Muscle of leg (tissue), 11 donors: ENCODE measurements around the gene IDH2. TPM values are rescaled to one million over a fixed set of nuclear protein-coding genes. Genes with fewer than 3 reads are reported as not detected.

Experiments used
- DNase-seq: peaks from one replicate; pipeline ENCODE4 v3.0.0; 2013
- H3K27ac ChIP-seq: one replicate; pipeline ENCODE4 v1.5.1; 2013; ENCODE audit warnings: mild to moderate bottlenecking, low read length, control low read depth
- H3K27me3 ChIP-seq: one replicate; pipeline ENCODE4 v1.6.1; 2013; ENCODE audit warnings: low read length; ENCODE audit not compliant: control insufficient read depth, insufficient read depth
- H3K36me3 ChIP-seq: one replicate; pipeline ENCODE4 v1.6.1; 2013; ENCODE audit warnings: low read length; ENCODE audit not compliant: control insufficient read depth, insufficient read depth
- H3K4me1 ChIP-seq: one replicate; pipeline ENCODE4 v1.6.1; 2013; ENCODE audit warnings: low read length; ENCODE audit not compliant: control insufficient read depth, insufficient read depth
- H3K4me3 ChIP-seq: one replicate; pipeline ENCODE4 v1.5.1; 2013; ENCODE audit warnings: low read length, control low read depth
- H3K9me3 ChIP-seq: replicated peaks from 2 replicates; pipeline ENCODE4 v1.6.1; 2013; ENCODE audit warnings: low read depth, low read length; ENCODE audit not compliant: control insufficient read depth
- WGBS: methylation state at CpG from one replicate; pipeline ENCODE4 v1.1.5; 2013; ENCODE audit warnings: missing lambda C conversion rate; ENCODE audit not compliant: insufficient coverage; 5-methylcytosine and 5-hydroxymethylcytosine counted together
- polyA plus RNA-seq, 8 donors: library from polyadenylated mRNA; unstranded; fragments of 120-200 nt; gene quantifications; one replicate each; pipeline versions ENCODE4 v1.2.1 to v1.2.3, GENCODE V29; 2013; ENCODE audit warnings: inconsistent platforms in 1 of 8, low replicate concordance in 1 of 8; ENCODE audit not compliant: insufficient read length in 8 of 8, insufficient read depth in 1 of 8
- total RNA-seq: library from RNA; stranded (reverse); fragments of 120-200 nt; gene quantifications from one replicate; pipeline ENCODE4 v1.2.4, GENCODE V29; 2013

Gene IDH2
- total and polyA plus RNA-seq, 9 donors = 215 to 286 (median 259) TPM

DNA sequence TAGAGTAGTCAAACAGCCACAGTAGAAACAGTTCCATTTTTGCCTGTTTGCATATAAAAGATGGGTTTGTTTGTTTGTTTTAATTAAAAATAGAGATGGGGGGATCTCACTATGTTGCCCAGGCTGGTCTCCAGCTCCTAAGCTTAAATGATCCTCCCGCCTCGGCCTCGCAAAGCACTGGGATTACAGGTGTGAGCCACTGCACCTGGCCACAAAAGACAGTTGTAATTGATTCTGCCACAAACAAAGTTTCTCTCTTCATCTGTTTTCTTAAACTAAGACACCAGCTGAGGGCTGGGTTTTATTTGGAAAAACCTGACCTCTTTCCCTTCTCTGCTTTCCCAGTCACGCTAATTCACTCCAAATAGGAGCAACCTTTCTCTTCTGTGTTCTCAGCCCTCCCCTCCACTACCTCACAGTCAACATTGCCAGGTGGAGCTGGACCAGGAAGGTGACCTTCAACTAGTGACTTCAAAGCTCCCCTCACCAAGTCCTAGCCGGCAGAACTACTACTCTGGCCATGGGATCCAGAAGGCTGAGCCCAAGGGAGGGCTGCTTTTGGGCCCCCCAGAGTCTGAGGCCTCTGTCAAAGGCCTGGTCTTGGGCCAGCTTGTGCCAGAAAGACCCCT, 1.5 kb upstream of the IDH2 start:
- no peaks in the 10 kb centered on the region for H3K9me3 ChIP-seq
- peaks cover 48% of the 10 kb centered on the region for H3K4me1 ChIP-seq
- DNase-seq = no peak
- no peaks in the 10 kb centered on the region for H3K27me3 ChIP-seq
- 89% methylated on average over 5 of the region's 5 CpGs for WGBS
- no peak overlapping the region for H3K27ac ChIP-seq
- H3K36me3 ChIP-seq = no peaks in the 10 kb centered on the region
- H3K4me3 ChIP-seq = no peak overlapping the region

DNA sequence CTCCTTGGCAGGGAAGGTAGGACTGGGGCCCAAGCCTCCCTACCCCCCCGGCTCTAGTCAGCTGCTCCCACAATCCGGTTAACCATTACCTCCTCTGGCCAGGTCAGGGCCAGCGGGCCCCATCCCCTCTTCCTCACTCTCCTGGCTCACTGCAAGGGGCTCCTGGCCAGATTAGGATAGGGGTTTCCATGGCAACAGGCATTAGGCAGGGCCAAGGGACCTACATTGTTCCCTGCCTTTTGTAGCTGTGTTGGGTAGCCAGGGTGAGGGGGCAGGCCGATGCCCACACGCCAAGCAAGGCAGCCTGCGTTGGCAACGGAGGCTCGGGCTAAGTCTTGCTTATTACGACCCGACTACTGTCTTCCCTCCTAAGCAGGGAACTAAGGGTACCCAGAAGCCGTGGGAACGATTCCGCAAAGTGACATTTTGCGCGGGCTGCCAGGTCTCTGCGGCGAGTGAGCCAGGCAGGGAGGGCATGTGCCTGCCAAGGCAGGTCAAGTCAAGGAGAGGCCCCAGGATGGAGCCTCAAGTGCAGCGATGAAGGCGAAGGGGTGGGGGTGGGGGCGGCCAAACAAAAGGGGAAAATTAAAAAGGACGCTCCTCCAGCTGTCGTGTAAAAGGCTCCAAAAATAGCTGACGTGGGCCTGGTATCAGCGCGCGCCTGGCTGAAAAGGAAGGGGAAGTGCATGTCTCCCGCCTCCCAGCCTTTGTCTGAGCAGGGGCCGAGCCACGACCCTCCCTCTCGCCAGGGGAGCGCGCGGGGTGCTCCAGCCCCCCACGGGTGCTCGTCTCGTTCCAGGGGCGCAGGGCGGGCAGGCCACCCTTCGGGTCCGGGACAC, 919 bp downstream of the IDH2 start:
- no peaks in the 10 kb centered on the region for H3K36me3 ChIP-seq
- H3K27ac ChIP-seq = peak overlapping the region; percentile 91
- H3K27me3 ChIP-seq = no peaks in the 10 kb centered on the region
- H3K4me1 ChIP-seq = peaks cover 54% of the 10 kb centered on the region
- 2% methylated on average over 36 of the region's 40 CpGs for WGBS
- DNase-seq = peak; percentile 84
- no peaks in the 10 kb centered on the region for H3K9me3 ChIP-seq
- H3K4me3 ChIP-seq = peak overlapping the region; percentile 71

DNA sequence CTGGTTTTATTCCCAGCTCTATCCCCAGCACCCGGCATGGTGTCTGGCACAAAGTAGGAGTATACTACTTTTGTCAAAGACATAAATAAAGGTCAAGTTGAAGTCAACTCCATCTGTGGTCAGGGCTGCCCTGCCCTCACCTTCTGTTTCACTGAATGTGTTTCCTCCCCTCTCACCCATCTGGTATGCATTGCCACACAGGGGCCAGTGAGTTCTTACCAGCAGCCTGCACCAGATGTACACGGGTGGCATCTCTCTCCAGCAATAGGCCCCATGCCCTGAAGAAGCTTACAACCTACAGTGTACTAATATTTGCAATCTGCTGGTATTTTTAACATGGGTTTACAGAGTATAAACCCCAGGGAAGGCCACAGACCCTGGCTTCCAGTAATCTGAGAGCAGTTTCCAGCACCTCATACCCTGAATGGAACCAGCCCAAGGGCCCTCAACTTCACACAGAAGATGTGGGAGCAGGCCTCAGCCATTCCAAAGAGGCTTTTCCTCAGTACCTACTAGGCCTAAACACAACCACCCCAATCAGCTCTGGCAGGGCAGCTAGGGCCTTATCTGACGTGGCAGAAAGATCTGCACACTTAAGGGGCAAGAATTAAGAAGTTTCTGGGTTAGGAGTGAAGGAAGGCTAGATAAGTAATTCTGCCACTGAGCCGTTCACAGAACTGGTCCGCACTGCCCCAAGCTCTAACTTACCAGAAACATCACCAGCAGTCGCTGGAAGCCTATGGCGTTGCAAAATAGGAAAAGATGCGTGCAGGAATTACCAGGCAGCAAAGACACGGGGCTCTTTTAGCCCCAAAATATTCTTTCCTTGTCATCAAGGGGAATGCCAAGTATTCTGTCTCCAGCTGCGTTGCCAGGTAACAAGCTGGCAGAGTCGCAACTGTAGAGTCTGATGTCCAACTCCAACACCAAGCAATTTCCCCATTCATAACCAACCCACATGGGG, 2.1 kb downstream of the IDH2 start:
- Histone ChIP-seq H3K4me1 (peaks cover 56% of the 10 kb centered on the region), H3K27ac (peak overlapping the region; percentile 91), H3K27me3 (no peaks in the 10 kb centered on the region), H3K9me3 (no peaks in the 10 kb centered on the region), H3K4me3 (peak overlapping the region; percentile 71), H3K36me3 (peaks cover 2% of the 10 kb centered on the region)
- peak; percentile 84 for DNase-seq
- WGBS = 52% methylated on average over 5 of the region's 11 CpGs

DNA sequence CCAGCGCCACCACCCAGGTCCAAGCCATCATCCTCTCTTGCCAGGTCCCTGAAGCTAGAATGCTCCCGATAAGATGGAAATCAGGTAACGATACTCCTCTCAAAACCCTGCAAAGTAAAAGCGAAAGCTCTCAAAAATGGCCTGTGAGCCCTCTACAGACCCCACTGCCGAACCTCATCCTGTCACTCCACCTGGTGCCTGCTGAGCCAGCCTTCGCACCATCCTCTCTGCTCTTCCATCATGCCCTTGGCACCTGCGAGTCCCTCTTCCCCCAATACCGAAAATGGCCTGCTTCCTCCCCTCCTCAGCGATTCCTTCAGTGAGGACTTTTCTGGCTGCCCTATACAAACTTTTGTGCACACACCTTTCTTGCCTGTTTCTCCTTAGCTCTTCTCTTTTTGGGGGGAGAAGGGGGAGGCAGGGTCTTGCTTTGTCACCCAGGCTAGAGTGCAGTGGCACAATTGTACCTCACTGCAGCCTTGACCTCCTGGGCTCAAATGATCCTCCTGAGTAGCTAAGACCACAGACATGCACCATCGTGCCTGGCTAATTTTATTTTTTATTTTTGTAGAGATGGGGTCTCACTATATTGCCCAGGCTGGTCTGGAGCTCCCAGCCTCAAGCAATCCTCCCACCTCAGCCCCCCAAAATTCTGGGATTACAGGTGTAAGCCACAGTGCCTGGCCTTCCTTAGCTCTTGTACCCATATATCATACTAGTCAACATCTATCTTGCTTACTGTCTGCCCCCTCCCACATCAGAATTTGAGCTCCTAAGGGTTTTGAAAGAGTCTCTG, 3.0 kb downstream of the IDH2 start:
- H3K4me3 ChIP-seq = no peak overlapping the region
- no peaks in the 10 kb centered on the region for H3K27me3 ChIP-seq
- peak overlapping the region; percentile 91 for H3K27ac ChIP-seq
- H3K9me3 ChIP-seq = no peaks in the 10 kb centered on the region
- no peak for DNase-seq
- WGBS = 86% methylated on average over 8 of the region's 10 CpGs
- peaks cover 53% of the 10 kb centered on the region for H3K4me1 ChIP-seq
- H3K36me3 ChIP-seq = peaks cover 5% of the 10 kb centered on the region

DNA sequence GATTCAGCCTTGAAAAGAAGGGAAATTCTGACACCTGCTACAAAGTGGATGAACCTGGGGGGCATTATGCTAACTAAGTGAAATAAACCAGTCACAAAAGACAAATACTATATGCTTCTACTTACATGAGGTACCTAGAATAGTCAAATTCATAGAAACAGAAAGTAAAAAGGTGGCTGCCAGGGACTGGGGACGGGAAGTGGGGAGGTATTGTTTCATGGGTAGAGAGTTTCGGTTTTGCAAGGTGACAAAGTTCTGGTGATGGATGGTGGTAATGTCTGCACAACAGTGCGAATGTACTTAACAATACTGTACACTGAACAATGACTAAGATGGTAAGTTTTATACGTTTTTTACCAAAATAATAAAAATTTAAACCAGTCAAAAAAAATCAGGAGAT, 4.8 kb downstream of the IDH2 start:
- no peak for DNase-seq
- peaks cover 44% of the 10 kb centered on the region for H3K4me1 ChIP-seq

DNA sequence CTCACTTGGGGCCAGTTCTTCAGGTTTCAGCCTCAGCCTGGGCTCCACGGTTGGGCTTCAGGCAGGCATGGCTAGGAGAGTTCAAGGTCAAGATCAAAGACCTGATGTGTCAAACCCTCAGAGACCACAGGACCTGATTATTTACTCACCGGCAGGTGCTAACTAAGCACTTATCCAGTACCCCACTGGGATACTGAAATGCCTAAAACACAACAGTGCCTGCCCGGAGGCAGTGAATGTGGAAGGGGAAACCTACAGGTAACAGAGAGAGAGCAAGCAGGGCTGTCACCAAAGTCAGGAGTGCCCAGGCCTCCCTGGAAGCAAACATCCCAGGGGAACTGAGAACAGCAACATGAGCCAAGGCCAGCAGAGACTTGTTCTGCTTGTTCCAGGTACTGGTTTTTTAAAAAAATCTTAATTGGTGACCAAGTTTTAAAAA, 6.7 kb downstream of the IDH2 start:
- H3K4me3 ChIP-seq = no peak overlapping the region

More for the DNA sequence above, 4.8 kb downstream of the IDH2 start:
- Histone ChIP-seq H3K27ac (peak overlapping the region; percentile 3), H3K27me3 (no peaks in the 10 kb centered on the region), H3K9me3 (no peaks in the 10 kb centered on the region), H3K4me3 (no peak overlapping the region), H3K36me3 (peaks cover 5% of the 10 kb centered on the region)
- no CpG with 5 or more reads among the region's 4 CpGs for WGBS

DNA sequence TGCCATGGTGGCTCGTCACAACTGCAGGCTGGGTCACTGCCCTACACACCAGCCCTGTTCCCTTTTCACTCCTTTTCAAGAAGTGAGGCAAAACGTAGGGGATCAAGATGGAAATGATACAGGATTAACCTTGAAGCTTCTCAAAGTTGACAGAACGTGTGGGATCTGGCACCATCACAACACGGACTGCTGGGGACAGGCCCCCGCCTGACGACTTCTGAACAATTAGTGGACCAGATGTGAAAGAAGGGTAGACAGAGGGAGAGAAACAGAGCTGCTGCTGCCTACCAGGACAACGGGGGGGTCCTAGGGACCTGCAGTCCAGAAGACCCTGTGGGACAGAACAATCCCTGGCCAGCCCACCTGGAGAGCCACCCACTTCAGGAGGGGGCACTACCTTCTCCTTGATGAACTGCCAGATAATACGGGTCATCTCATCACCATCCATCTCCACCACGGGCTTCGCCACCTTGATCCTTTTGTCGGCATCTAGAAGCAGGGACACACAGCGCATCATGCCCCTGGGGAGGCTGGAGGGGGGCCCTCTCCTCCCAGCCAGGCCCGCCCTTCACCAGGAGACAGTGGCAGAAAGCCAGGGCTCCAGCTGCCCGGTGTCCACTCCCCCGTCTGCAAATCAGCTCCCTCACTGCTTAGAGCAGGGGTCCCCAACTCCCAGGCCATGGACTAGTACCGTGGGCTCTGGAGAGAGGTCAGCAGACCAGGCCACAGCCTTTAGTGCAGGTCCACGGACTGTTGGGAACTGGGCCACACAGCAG, 10.9 kb downstream of the IDH2 start:
- peaks cover 9% of the 10 kb centered on the region for H3K4me1 ChIP-seq
- no peaks in the 10 kb centered on the region for H3K9me3 ChIP-seq
- no peaks in the 10 kb centered on the region for H3K27me3 ChIP-seq
- H3K36me3 ChIP-seq = peaks cover 55% of the 10 kb centered on the region
- 83% methylated on average over 13 of the region's 17 CpGs for WGBS
- peak; percentile 5 for DNase-seq
- H3K4me3 ChIP-seq = no peak overlapping the region
- no peak overlapping the region for H3K27ac ChIP-seq

More for the DNA sequence above, 6.7 kb downstream of the IDH2 start:
- Histone ChIP-seq H3K9me3 (no peaks in the 10 kb centered on the region), H3K27ac (no peak overlapping the region), H3K27me3 (no peaks in the 10 kb centered on the region), H3K4me1 (peaks cover 38% of the 10 kb centered on the region), H3K36me3 (peaks cover 16% of the 10 kb centered on the region)
- DNase-seq = peak; percentile 15
- 47% methylated on average over 2 of the region's 3 CpGs for WGBS

DNA sequence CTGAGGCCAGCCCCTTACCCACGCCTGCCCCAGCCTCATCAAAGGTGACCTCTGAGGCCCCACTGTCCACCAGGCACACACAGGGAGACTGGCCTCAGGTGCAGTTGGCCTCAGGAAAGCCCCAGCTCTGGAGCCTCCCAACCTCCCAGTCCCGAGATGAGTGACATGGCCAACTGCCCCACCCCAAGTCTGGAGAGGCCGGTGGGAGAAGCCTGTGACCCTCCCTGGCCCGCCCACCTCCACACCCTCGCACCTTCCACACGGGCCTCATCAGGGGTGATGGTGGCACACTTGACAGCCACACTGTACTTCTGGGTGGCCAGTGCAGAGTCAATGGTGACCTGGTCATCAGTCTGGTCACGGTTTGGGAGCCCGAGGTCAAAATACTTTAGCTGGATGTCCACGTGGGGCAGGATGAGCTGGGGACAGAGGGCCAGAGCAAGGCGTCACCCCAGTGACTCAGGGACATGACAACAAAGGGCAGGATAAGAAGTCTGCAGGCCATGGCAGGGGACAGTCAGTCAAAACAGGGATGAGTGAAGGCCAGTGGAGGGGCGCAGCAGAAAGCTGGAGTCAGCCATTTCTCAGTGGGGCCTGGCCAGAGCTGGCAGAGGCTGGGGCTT, 11.9 kb downstream of the IDH2 start:
- WGBS = 88% methylated on average over 11 of the region's 11 CpGs
- H3K9me3 ChIP-seq = no peaks in the 10 kb centered on the region
- peaks cover 62% of the 10 kb centered on the region for H3K36me3 ChIP-seq
- H3K27ac ChIP-seq = no peak overlapping the region
- no peak for DNase-seq
- H3K4me3 ChIP-seq = no peak overlapping the region
- H3K27me3 ChIP-seq = no peaks in the 10 kb centered on the region
- peaks cover 6% of the 10 kb centered on the region for H3K4me1 ChIP-seq
